Neural progenitor cell (in vitro differentiated cells): ENCODE measurements around the gene NUCB1. TPM values are rescaled to one million over a fixed set of nuclear protein-coding genes. Genes with fewer than 3 reads are reported as not detected.

ENCODE experiments used
- DNase-seq: peaks from one replicate; pipeline ENCODE4 v3.0.0-alpha.2; 2016; ENCODE audit warnings: low spot score
- H2AFZ ChIP-seq: fragments of 200-600 bp; sonication (generic); replicated peaks from 2 replicates; pipeline ENCODE4 v1.6.1; 2016; ENCODE audit warnings: antibody characterized with exemption
- H3F3A ChIP-seq: fragments of 200-600 bp; sonication (generic); 2 replicates; pipeline ENCODE4 v1.6.1; 2016; ENCODE audit warnings: antibody characterized with exemption, low read depth
- H3K27ac ChIP-seq: fragments of 200-600 bp; sonication (generic); 2 replicates; pipeline ENCODE4 v1.5.1; 2016; ENCODE audit warnings: mild to moderate bottlenecking
- H3K27me3 ChIP-seq: fragments of 200-600 bp; sonication (generic); 2 replicates; pipeline ENCODE4 v1.6.1; 2016; ENCODE audit warnings: mild to moderate bottlenecking, moderate library complexity
- H3K36me3 ChIP-seq: fragments of 200-600 bp; sonication (generic); 2 replicates; pipeline ENCODE4 v1.5.1; 2016
- H3K4me1 ChIP-seq: fragments of 200-600 bp; sonication (generic); 2 replicates; pipeline ENCODE4 v1.6.1; 2016; ENCODE audit warnings: mixed run types
- H3K4me2 ChIP-seq: fragments of 200-600 bp; sonication (generic); 2 replicates; pipeline ENCODE4 v1.6.1; 2016
- H3K4me3 ChIP-seq: fragments of 200-600 bp; sonication (generic); 2 replicates; pipeline ENCODE4 v1.5.1; 2016
- H3K79me2 ChIP-seq: fragments of 200-600 bp; sonication (generic); 2 replicates; pipeline ENCODE4 v1.6.1; 2016; ENCODE audit warnings: low read depth
- H3K9ac ChIP-seq: fragments of 200-600 bp; sonication (generic); 2 replicates; pipeline ENCODE4 v1.6.1; 2016
- H3K9me3 ChIP-seq: fragments of 200-600 bp; sonication (generic); 2 replicates; pipeline ENCODE4 v1.5.1; 2016; ENCODE audit warnings: low read depth
- H4K20me1 ChIP-seq: fragments of 200-600 bp; sonication (generic); 2 replicates; pipeline ENCODE4 v1.6.1; 2016; ENCODE audit warnings: low read depth
- H3K27ac Mint-ChIP-seq: 3 replicates; pipeline ENCODE4 v1.8.0; 2021; ENCODE audit warnings: mixed read lengths
- H3K27me3 Mint-ChIP-seq: 2 replicates; pipeline ENCODE4 v1.8.0; 2022; ENCODE audit warnings: low read depth, mild to moderate bottlenecking, inconsistent platforms, moderate library complexity, mixed read lengths; ENCODE audit not compliant: insufficient read depth
- H3K36me3 Mint-ChIP-seq: 3 replicates; pipeline ENCODE4 v1.8.0; 2021; ENCODE audit warnings: mixed read lengths
- H3K4me1 Mint-ChIP-seq: 3 replicates; pipeline ENCODE4 v1.8.0; 2021; ENCODE audit warnings: mixed read lengths
- H3K4me3 Mint-ChIP-seq: 3 replicates; pipeline ENCODE4 v1.8.0; 2021; ENCODE audit warnings: mild to moderate bottlenecking, moderate library complexity, mixed read lengths
- H3K9me3 Mint-ChIP-seq: 3 replicates; pipeline ENCODE4 v1.8.0; 2020; ENCODE audit warnings: mixed read lengths
- CTCF ChIP-seq: fragments of 200-600 bp; sonication (generic); IDR thresholded peaks from 2 replicates; pipeline ENCODE4 v1.5.1; 2017; ENCODE audit warnings: antibody characterized with exemption, mild to moderate bottlenecking
- EZH2 ChIP-seq: fragments of 200-600 bp; sonication (generic); IDR thresholded peaks from 2 replicates; pipeline ENCODE4 v1.6.1; 2017; ENCODE audit warnings: antibody characterized with exemption, mild to moderate bottlenecking, moderate library complexity
- EZH2phosphoT487 ChIP-seq: fragments of 200-600 bp; sonication (generic); IDR thresholded peaks from 2 replicates; pipeline ENCODE4 v1.6.1; 2017; ENCODE audit warnings: antibody characterized with exemption
- total RNA-seq: library from RNA; depleted of rRNA; stranded (reverse); fragments of >200 nt; gene quantifications from 2 replicates; pipeline ENCODE4 v1.2.3, GENCODE V29; 2015; ENCODE audit warnings: low replicate concordance

The NUCB1 gene
- total RNA-seq, 1 donor from 2014 or later = 73.5 TPM

GRCh38 chr19:48943081-48943480 is 43.0 kb downstream of the NUCB1 start:
- Histone ChIP-seq H3K4me2 (no peak overlapping the region), H2AFZ (no peak overlapping the region), H3K9me3 (no peaks in the 10 kb centered on the region), H3K4me3 (no peak overlapping the region), H3K27ac (no peak overlapping the region), H3K36me3 (no peaks in the 10 kb centered on the region), H3F3A (no peaks in the 10 kb centered on the region), H3K27me3 (no peaks in the 10 kb centered on the region), H3K4me1 (no peaks in the 10 kb centered on the region), H3K9ac (no peak overlapping the region), H4K20me1 (no peaks in the 10 kb centered on the region), H3K79me2 (no peaks in the 10 kb centered on the region)
- no peak for DNase-seq
- H3K9me3 Mint-ChIP-seq = peaks cover 11% of the 10 kb centered on the region
- no peak overlapping the region for H3K4me3 Mint-ChIP-seq
- peaks cover 7% of the 10 kb centered on the region for H3K36me3 Mint-ChIP-seq
- H3K4me1 Mint-ChIP-seq = peaks cover 13% of the 10 kb centered on the region
- H3K27me3 Mint-ChIP-seq = peaks cover 6% of the 10 kb centered on the region
- no peak overlapping the region for H3K27ac Mint-ChIP-seq
- TF ChIP-seq EZH2 = no peak
- TF ChIP-seq CTCF = no peak
- no peak for TF ChIP-seq EZH2phosphoT487

GRCh38 chr19:48945415-48945814 is 45.3 kb downstream of the NUCB1 start:
- Histone ChIP-seq H3K4me2 (no peak overlapping the region), H3K4me3 (no peak overlapping the region), H3K4me1 (no peaks in the 10 kb centered on the region), H3K27ac (no peak overlapping the region), H3K9me3 (no peaks in the 10 kb centered on the region), H4K20me1 (no peaks in the 10 kb centered on the region), H3F3A (no peaks in the 10 kb centered on the region), H3K36me3 (no peaks in the 10 kb centered on the region), H3K27me3 (no peaks in the 10 kb centered on the region), H2AFZ (no peak overlapping the region), H3K9ac (no peak overlapping the region), H3K79me2 (no peaks in the 10 kb centered on the region)
- no peak for TF ChIP-seq CTCF
- TF ChIP-seq EZH2phosphoT487 = no peak
- no peak for DNase-seq
- Mint-ChIP-seq H3K4me1 (peaks cover 11% of the 10 kb centered on the region), H3K36me3 (peaks cover 2% of the 10 kb centered on the region), H3K4me3 (no peak overlapping the region), H3K27me3 (peaks cover 9% of the 10 kb centered on the region), H3K27ac (no peak overlapping the region), H3K9me3 (peaks cover 7% of the 10 kb centered on the region)

GRCh38 chr19:48945817-48946216 is 45.7 kb downstream of the NUCB1 start:
- Mint-ChIP-seq H3K36me3 (peaks cover 2% of the 10 kb centered on the region), H3K27me3 (peaks cover 9% of the 10 kb centered on the region), H3K4me3 (no peak overlapping the region), H3K27ac (no peak overlapping the region), H3K4me1 (peaks cover 11% of the 10 kb centered on the region), H3K9me3 (peaks cover 7% of the 10 kb centered on the region)
- H3K27ac ChIP-seq = no peak overlapping the region
- H3K27me3 ChIP-seq = no peaks in the 10 kb centered on the region
- no peaks in the 10 kb centered on the region for H3K79me2 ChIP-seq
- no peaks in the 10 kb centered on the region for H3K36me3 ChIP-seq
- H3K4me2 ChIP-seq = no peak overlapping the region
- H2AFZ ChIP-seq = no peak overlapping the region
- TF ChIP-seq CTCF = no peak
- TF ChIP-seq EZH2 = no peak
- no peak for TF ChIP-seq EZH2phosphoT487
- H3F3A ChIP-seq = no peaks in the 10 kb centered on the region
- no peaks in the 10 kb centered on the region for H3K9me3 ChIP-seq
- H3K9ac ChIP-seq = no peak overlapping the region
- DNase-seq = no peak
- no peaks in the 10 kb centered on the region for H4K20me1 ChIP-seq
- no peaks in the 10 kb centered on the region for H3K4me1 ChIP-seq
- no peak overlapping the region for H3K4me3 ChIP-seq
